Memory B cell (primary cell): ENCODE measurements around the gene ARMCX1.
"Not testable (repeated sequence)": the region's sequence is repeated elsewhere in the genome, so short reads cannot be mapped to it uniquely, and the experiment has no call there.

Source experiments
- ATAC-seq: fragments of 150-1000 bp; cut with Tn5 transposase; 2 replicates; pipeline ENCODE4 v1.10.0; 2021; ENCODE audit warnings: low read depth, mild to moderate bottlenecking, moderate library complexity
- DNase-seq, 2 donors: peaks; one replicate each; pipeline ENCODE4 v3.0.0; 2022; ENCODE audit warnings: low spot score in 2 of 2
- H3K27ac Mint-ChIP-seq: one replicate; pipeline ENCODE4 v1.8.0; 2022; ENCODE audit warnings: mild to moderate bottlenecking, moderate library complexity, mixed read lengths
- H3K27me3 Mint-ChIP-seq: one replicate; pipeline ENCODE4 v1.8.0; 2022; ENCODE audit warnings: mixed read lengths
- H3K36me3 Mint-ChIP-seq: one replicate; pipeline ENCODE4 v1.8.0; 2022; ENCODE audit warnings: mild to moderate bottlenecking, mixed read lengths
- H3K4me1 Mint-ChIP-seq: one replicate; pipeline ENCODE4 v1.8.0; 2022; ENCODE audit warnings: mixed read lengths
- H3K4me3 Mint-ChIP-seq: one replicate; pipeline ENCODE4 v1.8.0; 2022; ENCODE audit warnings: mild to moderate bottlenecking, moderate library complexity, mixed read lengths
- H3K9me3 Mint-ChIP-seq: one replicate; pipeline ENCODE4 v1.8.0; 2022; ENCODE audit warnings: mixed read lengths

The ARMCX1 gene

DNA sequence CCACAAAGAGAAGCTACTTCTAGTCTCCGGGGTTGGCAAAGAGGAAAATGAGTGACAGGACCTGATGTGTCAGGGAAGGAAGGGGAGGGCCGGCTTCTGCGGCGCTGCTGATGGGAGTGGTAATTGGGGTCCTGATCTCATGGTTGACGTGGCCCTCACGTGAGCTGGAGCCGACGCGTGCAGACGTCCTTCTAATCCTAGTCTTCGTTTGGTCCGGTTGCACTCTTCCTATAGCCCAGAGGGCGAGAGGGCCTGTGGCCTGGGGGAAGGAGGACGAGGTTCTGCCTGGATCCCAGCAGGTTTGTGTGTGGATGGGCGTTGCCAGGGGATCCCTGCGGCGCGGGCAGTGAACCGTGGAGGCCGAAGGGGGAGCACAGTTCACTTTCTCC, at the start of gene ARMCX1:
ARMCX1 (plus strand) TSS at position 186 of the 389 bp plus-strand sequence. CDS start 2,384 bp downstream, outside the sequence.
- peaks cover 17% of the 10 kb centered on the region for H3K27me3 Mint-ChIP-seq
- peaks cover 12% of the 10 kb centered on the region for H3K4me1 Mint-ChIP-seq
- H3K36me3 Mint-ChIP-seq, result peaks cover 2% of the 10 kb centered on the region
- no peaks in the 10 kb centered on the region for H3K9me3 Mint-ChIP-seq
- H3K27ac Mint-ChIP-seq, result no peak within 1 kb of the TSS
- no peak for DNase-seq
- peak within 1 kb of the TSS; percentile 70 for H3K4me3 Mint-ChIP-seq
- ATAC-seq, result no peak

GRCh38 chrX:101502929-101503328, 47.4 kb upstream of the ARMCX1 start:
- ATAC-seq, H3K36me3 Mint-ChIP-seq, H3K27me3 Mint-ChIP-seq, H3K27ac Mint-ChIP-seq, H3K4me1 Mint-ChIP-seq, H3K4me3 Mint-ChIP-seq, H3K9me3 Mint-ChIP-seq, DNase-seq: not testable (repeated sequence)

- no peak overlapping the region for H3K4me3 Mint-ChIP-seq
- H3K4me1 Mint-ChIP-seq, result no peaks in the 10 kb centered on the region
- DNase-seq (no peak), ATAC-seq (no peak)
- H3K27ac Mint-ChIP-seq, result no peak overlapping the region
- H3K9me3 Mint-ChIP-seq, result peaks cover 2% of the 10 kb centered on the region
- H3K27me3 Mint-ChIP-seq, result no peaks in the 10 kb centered on the region
- H3K36me3 Mint-ChIP-seq, result peaks cover 3% of the 10 kb centered on the region
These were observed 43.0 kb upstream of the ARMCX1 start for GRCh38 chrX:101507372-101507771.

DNA sequence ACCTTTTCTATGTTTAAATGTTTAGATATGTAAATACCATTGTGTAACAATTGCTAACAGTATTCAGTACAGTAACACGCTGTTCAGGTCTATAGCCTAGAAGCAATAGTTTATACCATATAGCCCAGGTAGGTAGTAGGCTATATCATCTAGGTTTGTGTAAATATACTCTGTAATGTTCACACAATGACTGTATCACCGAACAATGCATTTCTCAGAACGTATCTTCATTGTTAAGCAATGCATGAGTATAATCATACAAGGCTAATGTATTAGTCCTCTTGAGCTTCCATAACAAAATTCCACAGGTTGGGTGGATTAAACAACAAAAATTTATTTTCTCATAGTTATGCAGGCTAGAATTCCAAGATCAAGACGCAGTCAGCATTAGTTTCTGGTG, 42.4 kb upstream of the ARMCX1 start:
- H3K27me3 Mint-ChIP-seq, result no peaks in the 10 kb centered on the region
- H3K27ac Mint-ChIP-seq, result no peak overlapping the region
- H3K4me1 Mint-ChIP-seq, result no peaks in the 10 kb centered on the region
- peaks cover 3% of the 10 kb centered on the region for H3K36me3 Mint-ChIP-seq
- no peak for DNase-seq
- no peak for ATAC-seq
- H3K4me3 Mint-ChIP-seq, result no peak overlapping the region
- H3K9me3 Mint-ChIP-seq, result peaks cover 2% of the 10 kb centered on the region

DNA sequence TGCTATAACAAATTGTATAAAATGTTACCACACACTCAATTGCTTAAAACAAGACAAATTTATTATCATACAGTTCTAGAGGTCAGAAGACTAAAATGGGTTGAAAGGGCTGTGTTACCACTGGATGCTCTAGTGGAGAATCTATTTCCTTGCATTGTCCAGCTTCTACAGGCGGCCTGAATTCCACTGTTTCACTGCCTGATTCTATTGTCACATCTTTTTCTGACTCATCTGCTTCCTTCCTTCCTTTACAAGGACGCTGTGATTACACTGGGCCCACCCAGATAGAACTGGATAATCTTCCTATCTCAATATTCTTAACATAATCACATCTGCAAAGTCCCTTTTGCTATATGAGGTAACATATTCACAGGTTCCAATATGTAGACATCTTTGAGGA, 19.4 kb upstream of the ARMCX1 start:
- Mint-ChIP-seq H3K4me3 (no peak overlapping the region), H3K4me1 (no peaks in the 10 kb centered on the region), H3K27me3 (no peaks in the 10 kb centered on the region), H3K36me3 (peaks cover 1% of the 10 kb centered on the region), H3K27ac (no peak overlapping the region), H3K9me3 (no peaks in the 10 kb centered on the region)
- ATAC-seq, result no peak
- DNase-seq, result no peak

- DNase-seq (no peak), ATAC-seq (no peak)
- H3K9me3 Mint-ChIP-seq, result no peaks in the 10 kb centered on the region
- H3K4me1 Mint-ChIP-seq, result no peaks in the 10 kb centered on the region
- H3K36me3 Mint-ChIP-seq, result no peaks in the 10 kb centered on the region
- no peaks in the 10 kb centered on the region for H3K27me3 Mint-ChIP-seq
- H3K27ac Mint-ChIP-seq, result no peak overlapping the region
- H3K4me3 Mint-ChIP-seq, result no peak overlapping the region
These were observed 11.2 kb upstream of the ARMCX1 start for GRCh38 chrX:101539116-101539515.

GRCh38 chrX:101550751-101551379, 518 bp downstream of the ARMCX1 start:
- Mint-ChIP-seq H3K9me3 (no peaks in the 10 kb centered on the region), H3K4me1 (peaks cover 12% of the 10 kb centered on the region), H3K4me3 (peak overlapping the region; percentile 70), H3K27me3 (peaks cover 17% of the 10 kb centered on the region), H3K27ac (no peak overlapping the region), H3K36me3 (peaks cover 2% of the 10 kb centered on the region)
- DNase-seq (no peak), ATAC-seq (no peak)

DNA sequence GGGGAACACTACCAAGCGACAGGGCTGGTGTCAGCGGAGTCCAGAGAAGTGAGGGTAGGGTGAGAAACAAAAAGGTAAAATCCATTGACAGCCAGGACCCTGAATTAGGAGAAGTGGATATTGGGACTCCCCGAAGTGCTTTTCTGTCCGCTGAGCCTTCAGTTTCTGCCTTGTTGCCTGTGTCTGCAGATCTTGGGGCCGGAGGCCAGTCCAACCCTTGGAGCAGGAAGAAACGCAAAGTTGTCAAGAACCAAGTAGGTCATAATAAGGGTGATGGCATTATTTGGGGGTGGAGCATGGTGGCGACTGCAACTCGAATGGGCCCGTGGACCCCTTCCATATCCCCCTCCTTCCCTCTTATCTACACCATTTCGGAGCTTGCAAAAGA, 1.0 kb downstream of the ARMCX1 start:
- Mint-ChIP-seq H3K4me1 (peaks cover 12% of the 10 kb centered on the region), H3K9me3 (no peaks in the 10 kb centered on the region), H3K27ac (no peak overlapping the region), H3K27me3 (peaks cover 17% of the 10 kb centered on the region), H3K4me3 (no peak overlapping the region), H3K36me3 (peaks cover 2% of the 10 kb centered on the region)
- DNase-seq (no peak), ATAC-seq (no peak)

DNA sequence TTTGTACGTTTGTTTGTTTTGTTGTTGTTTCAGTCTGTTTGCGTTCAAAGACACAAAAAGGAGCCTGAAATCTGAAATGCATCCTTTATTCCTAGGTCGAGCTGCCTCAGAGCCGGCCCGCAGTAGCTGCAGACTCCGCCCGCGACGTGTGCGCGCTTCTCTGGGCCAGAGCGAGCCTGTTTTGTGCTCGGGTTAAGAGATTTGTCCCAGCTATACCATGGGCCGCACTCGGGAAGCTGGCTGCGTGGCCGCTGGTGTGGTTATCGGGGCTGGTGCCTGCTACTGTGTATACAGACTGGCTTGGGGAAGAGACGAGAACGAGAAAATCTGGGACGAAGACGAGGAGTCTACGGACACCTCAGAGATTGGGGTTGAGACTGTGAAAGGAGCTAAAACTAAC, 2.4 kb downstream of the ARMCX1 start:
- no peak overlapping the region for H3K27ac Mint-ChIP-seq
- H3K27me3 Mint-ChIP-seq, result peaks cover 17% of the 10 kb centered on the region
- ATAC-seq (no peak), DNase-seq (no peak)
- no peaks in the 10 kb centered on the region for H3K9me3 Mint-ChIP-seq
- no peak overlapping the region for H3K4me3 Mint-ChIP-seq
- peaks cover 2% of the 10 kb centered on the region for H3K36me3 Mint-ChIP-seq
- peaks cover 12% of the 10 kb centered on the region for H3K4me1 Mint-ChIP-seq

GRCh38 chrX:101564651-101565050, 14.3 kb downstream of the ARMCX1 start:
- Mint-ChIP-seq H3K4me3 (no peak overlapping the region), H3K9me3 (peaks cover 2% of the 10 kb centered on the region), H3K36me3 (no peaks in the 10 kb centered on the region), H3K27me3 (peaks cover 7% of the 10 kb centered on the region), H3K4me1 (no peaks in the 10 kb centered on the region), H3K27ac (no peak overlapping the region)
- no peak for ATAC-seq
- DNase-seq, result no peak

DNA sequence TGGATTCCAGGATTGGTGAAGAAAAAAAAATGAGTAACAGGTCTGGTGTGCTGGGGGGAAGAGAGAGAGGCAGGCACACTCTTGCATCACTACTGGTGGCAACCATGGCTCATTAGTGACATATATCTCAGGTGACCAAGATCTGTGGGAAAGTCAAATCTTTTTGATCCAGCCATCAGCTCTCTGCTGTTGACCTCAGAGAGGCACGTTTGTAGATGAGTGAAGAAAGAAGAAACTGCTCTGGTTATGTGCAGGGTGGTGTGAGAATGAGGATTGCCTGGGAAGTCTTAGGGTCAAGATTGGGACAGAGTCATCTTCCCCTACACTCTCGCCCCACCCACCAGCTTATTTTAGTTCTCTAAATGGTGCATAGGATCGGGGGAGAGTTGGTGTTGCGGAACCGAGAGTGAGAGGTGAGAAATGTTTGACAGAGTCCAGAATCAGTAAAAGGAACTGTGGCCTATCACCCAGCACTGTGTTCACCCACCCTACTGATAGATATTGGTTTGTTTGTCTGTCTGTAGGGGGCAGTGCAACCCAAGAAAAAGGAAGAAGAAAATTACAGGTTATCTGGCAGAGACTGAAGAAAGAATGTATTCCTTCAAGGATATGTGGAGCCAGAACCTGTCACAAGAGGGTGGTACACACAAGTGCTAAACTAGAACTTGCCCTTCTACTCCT, 45.5 kb downstream of the ARMCX1 start:
- peak; percentile 37 to 49 for DNase-seq
- Mint-ChIP-seq H3K4me3 (no peak overlapping the region), H3K4me1 (peaks cover 4% of the 10 kb centered on the region), H3K27me3 (peaks cover 13% of the 10 kb centered on the region), H3K9me3 (no peaks in the 10 kb centered on the region), H3K27ac (no peak overlapping the region), H3K36me3 (no peaks in the 10 kb centered on the region)
- ATAC-seq, result peak; percentile 92

GRCh38 chrX:101599592-101599991, 49.2 kb downstream of the ARMCX1 start:
- not testable (repeated sequence) for ATAC-seq, H3K4me1 Mint-ChIP-seq, H3K4me3 Mint-ChIP-seq, H3K9me3 Mint-ChIP-seq, H3K36me3 Mint-ChIP-seq, H3K27me3 Mint-ChIP-seq, H3K27ac Mint-ChIP-seq, DNase-seq

GRCh38 chrX:101602077-101602476, 51.7 kb downstream of the ARMCX1 start:
- ATAC-seq (no peak), DNase-seq (no peak)
- Mint-ChIP-seq H3K9me3 (no peaks in the 10 kb centered on the region), H3K4me1 (no peaks in the 10 kb centered on the region), H3K27me3 (peaks cover 1% of the 10 kb centered on the region), H3K4me3 (no peak overlapping the region), H3K27ac (no peak overlapping the region), H3K36me3 (no peaks in the 10 kb centered on the region)
